ENCODE measurements around the gene BRPF1. TPM values are rescaled to one million over a fixed set of nuclear protein-coding genes. Genes with fewer than 3 reads are reported as not detected.

BRPF1 gene
- total and polyA plus RNA-seq, 4 donors, result 2.0 to 11.2 (median 6.5) TPM

DNA sequence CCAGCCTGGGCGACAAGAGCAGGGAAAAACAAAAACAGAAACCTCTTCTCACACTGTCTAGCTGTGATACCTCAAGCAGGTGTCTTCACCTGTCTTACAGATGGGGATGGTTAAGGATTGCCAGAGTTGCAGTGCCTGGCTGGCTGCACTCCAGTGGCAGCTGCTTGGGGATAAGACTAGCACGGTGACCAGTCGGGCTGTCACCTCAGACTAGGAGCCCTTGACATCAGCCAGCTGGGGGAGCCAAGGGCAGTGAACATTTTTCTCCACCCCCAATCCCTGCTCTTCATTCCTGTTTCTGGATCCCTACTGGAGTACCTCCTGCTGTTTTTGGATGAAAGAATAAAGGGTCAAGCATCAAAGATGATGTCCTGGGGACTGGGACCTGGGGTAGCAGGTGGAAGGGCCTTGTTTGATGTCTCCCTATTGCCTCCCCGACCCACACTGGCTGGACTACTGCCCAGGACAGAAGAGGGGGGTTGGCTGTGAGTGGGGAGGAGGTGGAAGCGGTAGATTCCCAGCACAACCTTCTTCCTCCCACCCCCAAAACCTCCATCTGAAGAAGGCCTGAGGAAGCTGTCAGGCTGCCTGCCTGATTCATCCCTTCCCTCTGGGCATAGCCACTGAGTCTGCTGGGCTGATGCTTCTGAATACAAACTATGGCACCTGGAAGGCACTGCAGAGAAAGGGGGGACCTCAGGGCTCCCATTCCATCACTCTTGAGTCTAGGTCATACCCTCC is 34.9 kb upstream of the BRPF1 start:
- TF ChIP-seq CTCF (IDR thresholded peaks at IDR 0.05; ENCODE audit: low read depth, low read length, missing input control) (no peak), JUND (IDR thresholded peaks at IDR 0.05) (no peak), GABPA (IDR thresholded peaks at IDR 0.05 in 1 of 2, conservative IDR thresholded peaks at IDR 0.05 in 1 of 2) (no peak), YY1 (IDR thresholded peaks at IDR 0.05) (no peak), SP1 (IDR thresholded peaks at IDR 0.05) (no peak), HNF4A (conservative IDR thresholded peaks at IDR 0.05) (no peak), EGR1 (IDR thresholded peaks at IDR 0.05; ENCODE audit: low read depth in 2 of 2) (no peak), FOXA2 (IDR thresholded peaks at IDR 0.05) (no peak), TAF1 (conservative IDR thresholded peaks at IDR 0.05) (no peak), MAX (IDR thresholded peaks at IDR 0.05) (no peak)
- TF ChIP-seq, protein P1, sequence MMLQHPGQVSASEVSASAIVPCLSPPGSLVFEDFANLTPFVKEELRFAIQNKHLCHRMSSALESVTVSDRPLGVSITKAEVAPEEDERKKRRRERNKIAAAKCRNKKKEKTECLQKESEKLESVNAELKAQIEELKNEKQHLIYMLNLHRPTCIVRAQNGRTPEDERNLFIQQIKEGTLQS (IDR thresholded peaks at IDR 0.05), result no peak
- H3K4me1 ChIP-seq (ENCODE audit: control insufficient read depth in 4 of 4, insufficient read depth in 4 of 4, low read length in 3 of 4), result no peaks in the 10 kb centered on the region
- no peak overlapping the region for H3K9ac ChIP-seq (ENCODE audit: low read depth in 1 of 2, low read length in 2 of 2)
- no peak overlapping the region for H3K27ac ChIP-seq (ENCODE audit: low read depth in 1 of 2, low read length in 2 of 2)
- 88% methylated on average over 5 of the region's 5 CpGs for WGBS
- no peak overlapping the region for H3K4me3 ChIP-seq (ENCODE audit: low read depth in 1 of 3, low read length in 3 of 3)
- no peaks in the 10 kb centered on the region for H3K9me3 ChIP-seq (ENCODE audit: control insufficient read depth in 4 of 4, low read length in 3 of 4)
- H3K27me3 ChIP-seq (ENCODE audit: control insufficient read depth in 4 of 4, insufficient read depth in 4 of 4, low read length in 3 of 4), result no peaks in the 10 kb centered on the region
- DNase-seq (ENCODE audit: low spot score), result no peak
- H3K36me3 ChIP-seq (ENCODE audit: control insufficient read depth in 4 of 4, insufficient read depth in 3 of 4, low read depth in 1 of 4, low read length in 3 of 4), result peaks cover 9 to 85% (median 49%) of the 10 kb centered on the region in 4 donors

- Histone ChIP-seq H3K9ac (ENCODE audit: low read depth in 1 of 2, low read length in 2 of 2) (no peak overlapping the region), H3K27me3 (ENCODE audit: control insufficient read depth in 4 of 4, insufficient read depth in 4 of 4, low read length in 3 of 4) (no peaks in the 10 kb centered on the region), H3K27ac (ENCODE audit: low read depth in 1 of 2, low read length in 2 of 2) (no peak overlapping the region), H3K4me1 (ENCODE audit: control insufficient read depth in 4 of 4, insufficient read depth in 4 of 4, low read length in 3 of 4) (no peaks in the 10 kb centered on the region), H3K36me3 (ENCODE audit: control insufficient read depth in 4 of 4, insufficient read depth in 3 of 4, low read depth in 1 of 4, low read length in 3 of 4) (peaks cover 9 to 82% (median 43%) of the 10 kb centered on the region in 4 donors), H3K9me3 (ENCODE audit: control insufficient read depth in 4 of 4, low read length in 3 of 4) (no peaks in the 10 kb centered on the region), H3K4me3 (ENCODE audit: low read depth in 1 of 3, low read length in 3 of 3) (no peak overlapping the region)
- TF ChIP-seq RXRA (IDR thresholded peaks at IDR 0.05), result no peak
- TF ChIP-seq HNF4G (IDR thresholded peaks at IDR 0.05), result no peak
- 90% methylated on average over 4 of the region's 4 CpGs for WGBS
- no peak for DNase-seq (ENCODE audit: low spot score)
Measured at GRCh38 chr3:9697892-9698291, 33.6 kb upstream of the BRPF1 start.

DNA sequence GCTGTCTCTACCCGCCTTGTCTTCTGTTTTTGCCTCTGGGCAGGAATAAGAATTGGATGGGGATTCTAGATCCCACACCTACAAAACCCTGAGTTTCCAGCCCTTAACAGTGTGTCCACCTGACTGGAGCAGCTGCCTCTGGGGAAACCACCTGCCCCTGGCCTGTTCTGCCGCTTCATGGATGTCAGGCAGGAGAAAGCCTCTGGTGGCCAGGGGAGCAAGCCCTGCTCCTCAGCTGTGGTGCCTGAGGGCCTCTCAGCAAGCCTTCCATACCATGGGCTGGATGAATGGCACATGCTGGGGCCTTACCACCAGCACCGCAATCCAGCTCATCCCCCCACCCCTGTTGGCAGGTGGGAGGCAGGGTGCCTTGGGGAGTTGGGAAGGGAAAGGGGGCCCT is 33.2 kb upstream of the BRPF1 start:
- no peak overlapping the region for H3K27ac ChIP-seq (ENCODE audit: low read depth in 1 of 2, low read length in 2 of 2)
- no peaks in the 10 kb centered on the region for H3K27me3 ChIP-seq (ENCODE audit: control insufficient read depth in 4 of 4, insufficient read depth in 4 of 4, low read length in 3 of 4)
- WGBS, result 97% methylated on average over 3 of the region's 3 CpGs
- no peak for TF ChIP-seq CTCF (IDR thresholded peaks at IDR 0.05; ENCODE audit: low read depth, low read length, missing input control)
- TF ChIP-seq YY1 (IDR thresholded peaks at IDR 0.05), result no peak
- no peak for TF ChIP-seq MAX (IDR thresholded peaks at IDR 0.05)
- no peak for TF ChIP-seq RAD21 (IDR thresholded peaks at IDR 0.05)
- TF ChIP-seq ZBTB33 (IDR thresholded peaks at IDR 0.05), result no peak
- no peak for TF ChIP-seq HNF4A (conservative IDR thresholded peaks at IDR 0.05)
- TF ChIP-seq EGR1 (IDR thresholded peaks at IDR 0.05; ENCODE audit: low read depth in 2 of 2), result no peak
- no peaks in the 10 kb centered on the region for H3K4me1 ChIP-seq (ENCODE audit: control insufficient read depth in 4 of 4, insufficient read depth in 4 of 4, low read length in 3 of 4)
- H3K36me3 ChIP-seq (ENCODE audit: control insufficient read depth in 4 of 4, insufficient read depth in 3 of 4, low read depth in 1 of 4, low read length in 3 of 4), result peaks cover 9 to 79% (median 40%) of the 10 kb centered on the region in 4 donors
- H3K4me3 ChIP-seq (ENCODE audit: low read depth in 1 of 3, low read length in 3 of 3), result no peak overlapping the region
- DNase-seq (ENCODE audit: low spot score), result no peak
- no peaks in the 10 kb centered on the region for H3K9me3 ChIP-seq (ENCODE audit: control insufficient read depth in 4 of 4, low read length in 3 of 4)
- no peak overlapping the region for H3K9ac ChIP-seq (ENCODE audit: low read depth in 1 of 2, low read length in 2 of 2)
